MCF 10A (cell line): Measurements from ENCODE around the gene ASAP3. TPM values are rescaled to one million over a fixed set of nuclear protein-coding genes. Genes with fewer than 3 reads are reported as not detected.

Experiments used
- BruUV-seq: library from RNA; stranded (reverse); fragments of 400-500 nt; replicated peaks from 2 replicates; lab custom pipeline; 2021; lab: Mats Ljungman, UMichigan
- CTCF ChIA-PET: fragments of 300-600 bp; sonication (Branson Sonifier 250); formaldehyde crosslinking; extraction: SDS; loops from one replicate; lab custom pipeline; 2021; ENCODE audit warnings: antibody characterized with exemption, inconsistent platforms; lab: Yijun Ruan, JAX
- POLR2A ChIA-PET: fragments of 300-600, 350-650 bp; sonication (Branson Sonifier 250); formaldehyde crosslinking; extraction: SDS; loops from one replicate; lab custom pipeline; 2020; ENCODE audit warnings: antibody characterized with exemption, inconsistent platforms; lab: Yijun Ruan, JAX
- DNase-seq: peaks from one replicate; pipeline ENCODE4 v3.0.0-alpha.2; 2018; ENCODE audit not compliant: unreplicated experiment
- H3K27ac Mint-ChIP-seq: one replicate; pipeline ENCODE4 v1.8.0; 2022; ENCODE audit warnings: mild to moderate bottlenecking, low read depth, mixed read lengths; ENCODE audit not compliant: unreplicated experiment
- H3K27me3 Mint-ChIP-seq: one replicate; pipeline ENCODE4 v1.8.0; 2022; ENCODE audit warnings: mixed read lengths; ENCODE audit not compliant: insufficient read depth, unreplicated experiment
- H3K36me3 Mint-ChIP-seq: one replicate; pipeline ENCODE4 v1.8.0; 2022; ENCODE audit warnings: mild to moderate bottlenecking, moderate library complexity, mixed read lengths; ENCODE audit not compliant: insufficient read depth, unreplicated experiment
- H3K4me1 Mint-ChIP-seq: one replicate; pipeline ENCODE4 v1.8.0; 2022; ENCODE audit warnings: mixed read lengths; ENCODE audit not compliant: insufficient read depth, unreplicated experiment
- H3K4me3 Mint-ChIP-seq: one replicate; pipeline ENCODE4 v1.8.0; 2022; ENCODE audit warnings: mild to moderate bottlenecking, moderate library complexity, mixed read lengths; ENCODE audit not compliant: unreplicated experiment
- H3K9me3 Mint-ChIP-seq: one replicate; pipeline ENCODE4 v1.8.0; 2022; ENCODE audit warnings: mixed read lengths; ENCODE audit not compliant: unreplicated experiment
- intact Hi-C: fragments of 100-400 bp; cut with micrococcal nuclease; formaldehyde crosslinking; loops from 2 replicates; pipeline ENCODE4 v1.14.1; 2022
- total RNA-seq: library from RNA; stranded (reverse); gene quantifications from 2 replicates; pipeline ENCODE4 v1.2.3, GENCODE V29; 2022
- TF ChIP-seq, protein P1 (sequence below): fragments of 200-600 bp; IDR thresholded peaks from one replicate; pipeline ENCODE4 v1.8.0; 2022; ENCODE audit warnings: antibody characterized with exemption, mild to moderate bottlenecking; ENCODE audit not compliant: unreplicated experiment

ASAP3 gene
- total RNA-seq, 1 experiment from 2014 or later, result 11.1 TPM

DNA sequence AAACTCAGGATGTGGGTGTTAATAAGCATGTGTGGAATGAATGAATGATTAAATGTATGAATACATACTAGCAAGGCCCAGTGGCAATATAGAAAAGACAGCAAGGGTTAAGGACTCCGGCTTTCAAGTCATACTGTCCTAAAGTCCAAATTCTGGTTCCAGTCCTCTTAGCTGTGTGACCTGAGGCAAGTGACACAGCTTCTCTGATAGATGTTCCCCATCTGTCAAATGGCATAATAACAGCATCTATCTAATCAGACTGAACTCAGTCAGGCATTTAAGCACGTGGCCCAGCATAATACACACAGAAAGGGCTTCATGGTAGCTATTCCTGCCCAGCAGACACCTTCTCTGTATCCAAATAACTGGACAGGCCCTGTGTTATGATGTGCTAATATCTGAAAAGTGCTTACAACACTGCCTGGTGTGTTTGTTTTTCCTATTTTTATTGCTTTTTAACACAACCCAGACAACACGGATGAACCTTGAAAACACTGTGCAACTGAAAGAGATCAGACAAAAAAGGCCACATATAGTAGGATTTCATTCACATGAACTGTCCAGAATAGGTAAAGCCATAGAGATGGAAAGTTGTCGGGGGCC lies 12.4 kb downstream of the ASAP3 start:
- intact Hi-C loops, result no loop called here
- H3K4me1 Mint-ChIP-seq, result peaks cover 34% of the 10 kb centered on the region
- H3K9me3 Mint-ChIP-seq, result no peaks in the 10 kb centered on the region
- no peak overlapping the region for H3K4me3 Mint-ChIP-seq
- peak overlapping the region; percentile 76 for H3K27ac Mint-ChIP-seq
- DNase-seq, result no peak
- TF ChIP-seq, protein P1, sequence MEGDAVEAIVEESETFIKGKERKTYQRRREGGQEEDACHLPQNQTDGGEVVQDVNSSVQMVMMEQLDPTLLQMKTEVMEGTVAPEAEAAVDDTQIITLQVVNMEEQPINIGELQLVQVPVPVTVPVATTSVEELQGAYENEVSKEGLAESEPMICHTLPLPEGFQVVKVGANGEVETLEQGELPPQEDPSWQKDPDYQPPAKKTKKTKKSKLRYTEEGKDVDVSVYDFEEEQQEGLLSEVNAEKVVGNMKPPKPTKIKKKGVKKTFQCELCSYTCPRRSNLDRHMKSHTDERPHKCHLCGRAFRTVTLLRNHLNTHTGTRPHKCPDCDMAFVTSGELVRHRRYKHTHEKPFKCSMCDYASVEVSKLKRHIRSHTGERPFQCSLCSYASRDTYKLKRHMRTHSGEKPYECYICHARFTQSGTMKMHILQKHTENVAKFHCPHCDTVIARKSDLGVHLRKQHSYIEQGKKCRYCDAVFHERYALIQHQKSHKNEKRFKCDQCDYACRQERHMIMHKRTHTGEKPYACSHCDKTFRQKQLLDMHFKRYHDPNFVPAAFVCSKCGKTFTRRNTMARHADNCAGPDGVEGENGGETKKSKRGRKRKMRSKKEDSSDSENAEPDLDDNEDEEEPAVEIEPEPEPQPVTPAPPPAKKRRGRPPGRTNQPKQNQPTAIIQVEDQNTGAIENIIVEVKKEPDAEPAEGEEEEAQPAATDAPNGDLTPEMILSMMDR, result no peak
- no peaks in the 10 kb centered on the region for H3K27me3 Mint-ChIP-seq
- ChIA-PET CTCF (no interaction called here), POLR2A (interaction anchor here (0.5 to 1.0 kb wide), 3 partner anchors 11 to 653 kb away, joined by 3 read pairs; no protein-coding TSS in a partner anchor)
- BruUV-seq, result no TSS peak
- H3K36me3 Mint-ChIP-seq, result no peaks in the 10 kb centered on the region

DNA sequence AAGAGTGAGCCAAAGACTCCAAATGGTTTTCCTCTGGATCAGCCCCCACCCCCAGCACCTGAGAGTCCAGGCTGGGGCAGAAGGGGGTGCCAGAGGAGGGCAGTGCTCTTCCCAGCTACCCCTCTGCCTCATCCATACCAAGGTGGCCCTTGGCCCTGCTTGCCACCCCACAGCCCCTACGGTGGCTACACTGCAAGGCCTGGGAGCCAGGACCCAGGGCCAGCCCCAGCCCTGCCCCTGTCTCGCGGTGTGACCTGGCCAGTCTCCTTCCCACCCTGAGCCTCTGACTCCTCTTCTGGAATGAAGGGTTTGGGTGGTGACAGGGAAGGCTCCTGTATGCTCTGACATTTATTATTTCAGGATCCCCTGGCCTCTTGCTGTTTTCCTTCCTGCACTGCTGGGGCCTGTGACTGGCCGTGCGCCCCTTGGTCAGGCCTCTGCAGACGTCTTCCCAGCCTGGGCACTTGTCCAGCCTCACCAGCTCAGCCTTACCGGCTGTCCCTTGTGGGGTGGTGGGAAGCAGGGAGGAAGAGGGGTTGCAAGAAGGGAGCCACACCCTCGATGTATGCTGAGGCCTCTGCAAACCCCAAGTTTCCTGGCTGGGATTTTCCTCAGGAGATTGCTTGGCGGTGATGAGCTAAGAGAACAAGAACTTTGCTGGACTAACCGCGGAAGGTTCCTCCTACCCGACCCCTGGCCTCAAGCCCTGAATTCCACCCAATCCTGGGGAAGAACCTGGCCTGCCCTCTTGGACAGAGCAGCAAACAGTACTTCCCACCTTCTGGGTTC lies 13.5 kb downstream of the ASAP3 start:
- Mint-ChIP-seq H3K4me3 (no peak overlapping the region), H3K27me3 (no peaks in the 10 kb centered on the region), H3K36me3 (no peaks in the 10 kb centered on the region), H3K27ac (peak overlapping the region; percentile 82), H3K9me3 (no peaks in the 10 kb centered on the region), H3K4me1 (peaks cover 27% of the 10 kb centered on the region)
- intact Hi-C loops, result no loop called here
- TF ChIP-seq, protein P1, result no peak
- no TSS peak for BruUV-seq
- peak; percentile 28 for DNase-seq
- ChIA-PET CTCF (interaction anchor here (1.4 kb wide), 1 partner anchor 26 kb away, joined by 5 read pairs; no protein-coding TSS in a partner anchor), POLR2A (no interaction called here)

DNA sequence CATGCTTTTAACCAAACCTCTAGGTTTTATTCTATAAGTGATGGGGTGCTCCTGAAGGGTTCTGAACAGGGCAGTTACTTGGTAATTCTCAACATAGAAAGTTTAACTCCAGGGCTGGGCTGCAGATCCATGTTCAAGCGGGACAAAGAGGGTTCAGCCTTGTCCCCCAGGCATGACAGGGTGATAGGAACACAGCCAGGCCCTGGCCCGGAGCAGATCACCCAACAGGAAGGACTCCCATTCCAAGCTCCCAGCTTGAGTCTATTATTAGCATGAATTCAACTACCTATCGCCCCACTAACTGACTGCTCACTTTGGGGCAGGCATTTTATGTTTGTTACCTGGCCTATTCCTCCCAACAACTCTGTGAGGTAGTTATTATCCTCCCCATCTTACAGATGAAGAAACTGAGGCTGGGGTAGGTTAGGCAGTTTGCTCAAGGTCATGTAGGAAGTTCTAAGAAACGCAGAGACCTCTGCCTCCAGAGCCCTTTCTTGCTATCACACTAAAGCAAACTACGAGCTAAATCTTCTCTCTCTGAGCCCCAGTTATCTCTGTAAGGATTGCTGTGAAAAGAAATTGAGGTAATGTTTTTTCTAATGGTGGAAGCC lies 14.5 kb downstream of the ASAP3 start:
- intact Hi-C loops, result no loop called here
- no TSS peak for BruUV-seq
- H3K4me3 Mint-ChIP-seq, result no peak overlapping the region
- TF ChIP-seq, protein P1, result no peak
- no peaks in the 10 kb centered on the region for H3K27me3 Mint-ChIP-seq
- no peak overlapping the region for H3K27ac Mint-ChIP-seq
- peaks cover 21% of the 10 kb centered on the region for H3K4me1 Mint-ChIP-seq
- DNase-seq, result no peak
- H3K9me3 Mint-ChIP-seq, result no peaks in the 10 kb centered on the region
- H3K36me3 Mint-ChIP-seq, result no peaks in the 10 kb centered on the region
- ChIA-PET POLR2A (no interaction called here), CTCF (interaction anchor here (1.4 kb wide), 1 partner anchor 27 kb away, joined by 5 read pairs; no protein-coding TSS in a partner anchor)

DNA sequence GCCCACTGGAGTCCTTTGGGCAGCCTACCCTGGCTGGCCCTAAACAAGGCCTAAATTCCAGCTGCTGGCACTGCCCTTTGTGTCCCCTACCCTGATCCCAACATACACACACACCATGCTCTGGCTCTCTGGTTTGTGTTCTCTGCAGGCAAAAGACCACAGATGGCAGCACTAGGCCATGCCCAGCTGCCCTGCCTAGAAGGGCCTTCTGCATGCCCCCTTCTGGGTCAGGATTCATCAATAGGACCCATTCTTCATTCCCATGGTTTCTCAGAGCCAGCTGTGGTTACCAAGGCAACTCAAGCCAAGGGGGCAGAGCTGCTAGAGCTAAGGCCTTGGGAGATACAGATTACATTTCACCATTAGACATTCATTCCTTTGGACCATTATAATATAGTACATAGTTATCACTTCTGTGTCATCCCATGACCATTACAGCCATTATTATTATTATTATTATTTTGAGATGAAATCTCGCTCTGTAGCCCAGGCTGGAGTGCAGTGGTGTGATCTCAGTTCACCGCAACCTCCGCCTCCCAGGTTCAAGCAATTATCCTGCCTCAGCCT lies 17.5 kb downstream of the ASAP3 start:
- POLR2A ChIA-PET, result interaction anchor here (1.1 kb wide), 1 partner anchor 20 kb away, joined by 3 read pairs; no protein-coding TSS in a partner anchor
- Mint-ChIP-seq H3K27ac (no peak overlapping the region), H3K4me1 (peaks cover 7% of the 10 kb centered on the region), H3K36me3 (no peaks in the 10 kb centered on the region), H3K27me3 (no peaks in the 10 kb centered on the region), H3K4me3 (no peak overlapping the region), H3K9me3 (no peaks in the 10 kb centered on the region)
- BruUV-seq, result no TSS peak
- CTCF ChIA-PET, result interaction anchor here (0.5 to 1.2 kb wide), 2 partner anchors 8 to 31 kb away, joined by 3 to 7 read pairs; no protein-coding TSS in a partner anchor
- no peak for DNase-seq
- intact Hi-C loops, result no loop called here
- TF ChIP-seq, protein P1, result no peak
